ENCODE measurements around the gene RASSF8. TPM values are rescaled to one million over a fixed set of nuclear protein-coding genes. Genes with fewer than 3 reads are reported as not detected.

RASSF8 gene
- total and polyA plus RNA-seq, 9 of the 15 experiments (the other 6 are each of a cell fraction or from before 2014, with no cell fraction given), result 0.01 to 0.36 (median 0.12) TPM; not detected in 1

- DNase-seq (ENCODE audit: extremely low read depth in 1 of 4, low spot score in 3 of 4) (no peak), FAIRE-seq (no peak), ATAC-seq (no peak)
- Histone ChIP-seq H3K4me2 (ENCODE audit: insufficient read depth, low read length) (no peak overlapping the region), H3K4me3 (no peak overlapping the region), H3K36me3 (ENCODE audit: control insufficient read depth, insufficient read depth, low read length) (no peaks in the 10 kb centered on the region), H3K9ac (ENCODE audit: insufficient read depth in 1 of 2, low read depth in 2 of 2, low read length in 2 of 2) (no peak overlapping the region), H3K27ac (ENCODE audit: extremely low read depth, low read depth, low read length) (no peak overlapping the region), H2AFZ (ENCODE audit: low read depth, low read length) (no peak overlapping the region), H3K79me2 (ENCODE audit: control insufficient read depth, insufficient read depth, low read length) (no peaks in the 10 kb centered on the region), H3K4me1 (replicated peaks in 1 of 2; ENCODE audit: control insufficient read depth in 2 of 2, insufficient read depth in 2 of 2, low read length in 2 of 2) (no peaks in the 10 kb centered on the region), H4K20me1 (replicated peaks; ENCODE audit: control insufficient read depth, insufficient read depth, low read length) (no peaks in the 10 kb centered on the region), H3K9me1 (ENCODE audit: control insufficient read depth, insufficient read depth, low read length) (no peaks in the 10 kb centered on the region), H3K27me3 (ENCODE audit: control insufficient read depth in 2 of 2, insufficient read depth in 2 of 2, low read length in 2 of 2) (peaks cover 0 to under 1% of the 10 kb centered on the region in 2 experiments; a peak in 1 of 5 replicates), H3K9me3 (replicated peaks; ENCODE audit: control insufficient read depth, insufficient read depth, low read depth, low read length) (no peaks in the 10 kb centered on the region)
- intact Hi-C loops (cut with micrococcal nuclease) (no loop called here), in situ Hi-C loops (cut with MboI) (no loop called here)
- no TSS peak for BruUV-seq (replicated peaks)
- TF ChIP-seq NR3C1 (CRISPR knock-in tag; IDR thresholded peaks at IDR 0.05) (no peak), POLR2AphosphoS2 (IDR thresholded peaks at IDR 0.05; ENCODE audit: low read length) (no peak), FOXA3 (CRISPR knock-in tag; conservative IDR thresholded peaks at IDR 0.05 in 1 of 2, IDR thresholded peaks at IDR 0.05 in 1 of 2) (no peak), HNRNPH1 (optimal IDR thresholded peaks at IDR 0.05; ENCODE audit: low read depth, low read length) (no peak), ZNF133 (CRISPR knock-in tag; IDR thresholded peaks at IDR 0.05) (no peak), ZC3H8 (IDR thresholded peaks at IDR 0.05) (no peak), ZNF75A (CRISPR knock-in tag; IDR thresholded peaks at IDR 0.05) (no peak), ZNF644 (tag; IDR thresholded peaks at IDR 0.05; ENCODE audit: low read depth) (no peak), MED1 (CRISPR knock-in tag; IDR thresholded peaks at IDR 0.05; ENCODE audit: borderline replicate concordance) (no peak), ZNF431 (CRISPR knock-in tag; IDR thresholded peaks at IDR 0.05) (no peak), U2AF1 (optimal IDR thresholded peaks at IDR 0.05; ENCODE audit: low read depth, low read length) (no peak), SMARCB1 (IDR thresholded peaks at IDR 0.05; ENCODE audit: insufficient read length, low read depth) (no peak)
- ChIA-PET CTCF (ENCODE audit: low intra/inter-chr PET ratio) (no interaction called here), POLR2A (no interaction called here)
- 0% methylated on average over 2 of the region's 2 CpGs for WGBS (ENCODE audit: insufficient coverage, low coverage, missing lambda C conversion rate)
Measured at GRCh38 chr12:25975682-25976081, 17.2 kb downstream of the RASSF8 start.
